ENCODE data around the gene TAPBPL. TPM values are rescaled to one million over a fixed set of nuclear protein-coding genes. Genes with fewer than 3 reads are reported as not detected.

TAPBPL gene
- total and polyA plus RNA-seq, 2 of the 13 experiments (the other 11 are each of a cell fraction or from before 2014, with no cell fraction given) = 10.0 to 14.5 TPM

DNA sequence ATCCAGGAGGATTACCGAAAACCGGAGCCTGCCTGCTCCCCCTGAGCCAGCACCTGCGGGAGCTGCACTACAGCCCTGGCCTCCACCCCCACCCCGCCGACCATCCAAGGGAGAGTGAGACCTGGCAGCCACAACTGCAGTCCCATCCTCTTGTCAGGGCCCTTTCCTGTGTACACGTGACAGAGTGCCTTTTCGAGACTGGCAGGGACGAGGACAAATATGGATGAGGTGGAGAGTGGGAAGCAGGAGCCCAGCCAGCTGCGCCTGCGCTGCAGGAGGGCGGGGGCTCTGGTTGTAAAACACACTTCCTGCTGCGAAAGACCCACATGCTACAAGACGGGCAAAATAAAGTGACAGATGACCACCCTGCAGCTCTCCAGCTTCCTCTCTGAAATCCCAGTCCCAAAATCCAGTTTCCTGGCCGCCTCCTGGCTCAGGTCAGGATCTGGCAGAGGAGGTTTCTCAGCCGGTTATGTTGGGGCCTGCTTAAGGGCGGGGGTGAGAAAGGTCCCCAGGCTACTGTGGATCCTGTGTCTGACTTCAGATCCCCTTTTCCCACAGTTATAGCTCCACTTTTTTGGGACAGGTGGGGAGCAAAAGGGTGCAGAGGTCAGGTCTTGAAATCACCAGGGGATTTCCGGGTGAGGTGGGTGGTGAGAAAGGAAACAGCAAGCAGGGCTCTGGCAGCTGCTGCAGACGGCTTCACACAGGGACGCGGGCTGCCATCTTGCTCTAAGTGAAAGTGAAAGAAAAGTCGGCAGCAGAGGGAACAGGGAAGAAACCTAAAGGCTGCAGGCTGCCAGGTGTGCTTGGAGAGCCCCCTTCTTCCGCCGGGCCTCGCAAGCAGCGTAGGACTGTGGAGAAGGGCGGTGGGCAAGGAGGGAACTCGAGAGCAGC, at the start of gene TAPBPL (continued):
- TF ChIP-seq, protein P1, sequence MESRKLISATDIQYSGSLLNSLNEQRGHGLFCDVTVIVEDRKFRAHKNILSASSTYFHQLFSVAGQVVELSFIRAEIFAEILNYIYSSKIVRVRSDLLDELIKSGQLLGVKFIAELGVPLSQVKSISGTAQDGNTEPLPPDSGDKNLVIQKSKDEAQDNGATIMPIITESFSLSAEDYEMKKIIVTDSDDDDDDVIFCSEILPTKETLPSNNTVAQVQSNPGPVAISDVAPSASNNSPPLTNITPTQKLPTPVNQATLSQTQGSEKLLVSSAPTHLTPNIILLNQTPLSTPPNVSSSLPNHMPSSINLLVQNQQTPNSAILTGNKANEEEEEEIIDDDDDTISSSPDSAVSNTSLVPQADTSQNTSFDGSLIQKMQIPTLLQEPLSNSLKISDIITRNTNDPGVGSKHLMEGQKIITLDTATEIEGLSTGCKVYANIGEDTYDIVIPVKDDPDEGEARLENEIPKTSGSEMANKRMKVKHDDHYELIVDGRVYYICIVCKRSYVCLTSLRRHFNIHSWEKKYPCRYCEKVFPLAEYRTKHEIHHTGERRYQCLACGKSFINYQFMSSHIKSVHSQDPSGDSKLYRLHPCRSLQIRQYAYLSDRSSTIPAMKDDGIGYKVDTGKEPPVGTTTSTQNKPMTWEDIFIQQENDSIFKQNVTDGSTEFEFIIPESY (CRISPR knock-in tag; IDR thresholded peaks at IDR 0.05) = no peak
- TF ChIP-seq CHCHD3 (CRISPR knock-in tag; IDR thresholded peaks at IDR 0.05) = no peak
- TF ChIP-seq, protein P2, sequence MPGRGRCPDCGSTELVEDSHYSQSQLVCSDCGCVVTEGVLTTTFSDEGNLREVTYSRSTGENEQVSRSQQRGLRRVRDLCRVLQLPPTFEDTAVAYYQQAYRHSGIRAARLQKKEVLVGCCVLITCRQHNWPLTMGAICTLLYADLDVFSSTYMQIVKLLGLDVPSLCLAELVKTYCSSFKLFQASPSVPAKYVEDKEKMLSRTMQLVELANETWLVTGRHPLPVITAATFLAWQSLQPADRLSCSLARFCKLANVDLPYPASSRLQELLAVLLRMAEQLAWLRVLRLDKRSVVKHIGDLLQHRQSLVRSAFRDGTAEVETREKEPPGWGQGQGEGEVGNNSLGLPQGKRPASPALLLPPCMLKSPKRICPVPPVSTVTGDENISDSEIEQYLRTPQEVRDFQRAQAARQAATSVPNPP (CRISPR knock-in tag; IDR thresholded peaks at IDR 0.05) = no peak
- TF ChIP-seq ZFY (CRISPR knock-in tag; IDR thresholded peaks at IDR 0.05) = peak; percentile 83
- no peak for TF ChIP-seq PHB2 (IDR thresholded peaks at IDR 0.05; ENCODE audit: partially characterized antibody)
- TF ChIP-seq KDM2A (CRISPR knock-in tag; IDR thresholded peaks at IDR 0.05; ENCODE audit: borderline replicate concordance, low read depth) = no peak
- no peak for TF ChIP-seq ZSCAN30 (CRISPR knock-in tag; IDR thresholded peaks at IDR 0.05)
- no peak for TF ChIP-seq CBX1 (IDR thresholded peaks at IDR 0.05; ENCODE audit: low read depth)
- no peak for TF ChIP-seq SYNCRIP (IDR thresholded peaks at IDR 0.05; ENCODE audit: insufficient read depth, low read depth, low read length)
- peak; percentile 31; the same call in 1 of the 2 replicates for TF ChIP-seq TBX2 (CRISPR knock-in tag; IDR thresholded peaks at IDR 0.05; ENCODE audit: borderline replicate concordance)
- TF ChIP-seq, protein P3, sequence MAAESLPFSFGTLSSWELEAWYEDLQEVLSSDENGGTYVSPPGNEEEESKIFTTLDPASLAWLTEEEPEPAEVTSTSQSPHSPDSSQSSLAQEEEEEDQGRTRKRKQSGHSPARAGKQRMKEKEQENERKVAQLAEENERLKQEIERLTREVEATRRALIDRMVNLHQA (CRISPR knock-in tag; IDR thresholded peaks at IDR 0.05) = no peak
- TF ChIP-seq RORA (CRISPR knock-in tag; IDR thresholded peaks at IDR 0.05) = no peak
- no peak for TF ChIP-seq SMAD3 (CRISPR knock-in tag; IDR thresholded peaks at IDR 0.05)
- no peak for TF ChIP-seq FOXA1 (IDR thresholded peaks at IDR 0.05)
- TF ChIP-seq FOXA1 (CRISPR knock-in tag; IDR thresholded peaks at IDR 0.05) = no peak; the same call in 1 of the 2 replicates
- TF ChIP-seq, protein P4, sequence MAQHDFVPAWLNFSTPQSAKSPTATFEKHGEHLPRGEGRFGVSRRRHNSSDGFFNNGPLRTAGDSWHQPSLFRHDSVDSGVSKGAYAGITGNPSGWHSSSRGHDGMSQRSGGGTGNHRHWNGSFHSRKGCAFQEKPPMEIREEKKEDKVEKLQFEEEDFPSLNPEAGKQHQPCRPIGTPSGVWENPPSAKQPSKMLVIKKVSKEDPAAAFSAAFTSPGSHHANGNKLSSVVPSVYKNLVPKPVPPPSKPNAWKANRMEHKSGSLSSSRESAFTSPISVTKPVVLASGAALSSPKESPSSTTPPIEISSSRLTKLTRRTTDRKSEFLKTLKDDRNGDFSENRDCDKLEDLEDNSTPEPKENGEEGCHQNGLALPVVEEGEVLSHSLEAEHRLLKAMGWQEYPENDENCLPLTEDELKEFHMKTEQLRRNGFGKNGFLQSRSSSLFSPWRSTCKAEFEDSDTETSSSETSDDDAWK (CRISPR knock-in tag; IDR thresholded peaks at IDR 0.05) = no peak
- no peak for TF ChIP-seq ZNF543 (CRISPR knock-in tag; IDR thresholded peaks at IDR 0.05)
- no peak for TF ChIP-seq PITX1 (CRISPR knock-in tag; IDR thresholded peaks at IDR 0.05)
- TF ChIP-seq, protein P5, sequence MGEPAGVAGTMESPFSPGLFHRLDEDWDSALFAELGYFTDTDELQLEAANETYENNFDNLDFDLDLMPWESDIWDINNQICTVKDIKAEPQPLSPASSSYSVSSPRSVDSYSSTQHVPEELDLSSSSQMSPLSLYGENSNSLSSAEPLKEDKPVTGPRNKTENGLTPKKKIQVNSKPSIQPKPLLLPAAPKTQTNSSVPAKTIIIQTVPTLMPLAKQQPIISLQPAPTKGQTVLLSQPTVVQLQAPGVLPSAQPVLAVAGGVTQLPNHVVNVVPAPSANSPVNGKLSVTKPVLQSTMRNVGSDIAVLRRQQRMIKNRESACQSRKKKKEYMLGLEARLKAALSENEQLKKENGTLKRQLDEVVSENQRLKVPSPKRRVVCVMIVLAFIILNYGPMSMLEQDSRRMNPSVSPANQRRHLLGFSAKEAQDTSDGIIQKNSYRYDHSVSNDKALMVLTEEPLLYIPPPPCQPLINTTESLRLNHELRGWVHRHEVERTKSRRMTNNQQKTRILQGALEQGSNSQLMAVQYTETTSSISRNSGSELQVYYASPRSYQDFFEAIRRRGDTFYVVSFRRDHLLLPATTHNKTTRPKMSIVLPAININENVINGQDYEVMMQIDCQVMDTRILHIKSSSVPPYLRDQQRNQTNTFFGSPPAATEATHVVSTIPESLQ (CRISPR knock-in tag; conservative IDR thresholded peaks at IDR 0.05) = no peak
- TF ChIP-seq TCF7L2 (IDR thresholded peaks at IDR 0.05; ENCODE audit: low read depth, low read length) = no peak
- TF ChIP-seq ELF3 (CRISPR knock-in tag; IDR thresholded peaks at IDR 0.05) = 0 out of 2 replicates have a peak, but pooled peaks have one; percentile 30
- peak; percentile 42; the same call in 1 of the 2 replicates for TF ChIP-seq KDM5B (CRISPR knock-in tag; IDR thresholded peaks at IDR 0.05; ENCODE audit: borderline replicate concordance)
- no peak for TF ChIP-seq ZNF367 (CRISPR knock-in tag; IDR thresholded peaks at IDR 0.05; ENCODE audit: borderline replicate concordance)
- no peak for TF ChIP-seq MEIS1 (CRISPR knock-in tag; IDR thresholded peaks at IDR 0.05; ENCODE audit: borderline replicate concordance)

Measured in HepG2 (cell line).